Daoy (cell line): ENCODE data around the gene ARHGAP42. TPM values are rescaled to one million over a fixed set of nuclear protein-coding genes. Genes with fewer than 3 reads are reported as not detected.
"Not testable (repeated sequence)": the region's sequence is repeated elsewhere in the genome, so short reads cannot be mapped to it uniquely, and the experiment has no call there.

Experiments used
- DNase-seq: peaks from one replicate; pipeline ENCODE4 v3.0.0-alpha.2; 2015; ENCODE audit warnings: low read depth
- total RNA-seq: library from RNA; depleted of rRNA; stranded (reverse); fragments of >200 nt; shearing (Covaris generic); gene quantifications from 2 replicates; pipeline ENCODE4 v1.2.3, GENCODE V29; 2014

ARHGAP42 gene
- total RNA-seq, 1 experiment from 2014 or later = 6.7 TPM

DNA sequence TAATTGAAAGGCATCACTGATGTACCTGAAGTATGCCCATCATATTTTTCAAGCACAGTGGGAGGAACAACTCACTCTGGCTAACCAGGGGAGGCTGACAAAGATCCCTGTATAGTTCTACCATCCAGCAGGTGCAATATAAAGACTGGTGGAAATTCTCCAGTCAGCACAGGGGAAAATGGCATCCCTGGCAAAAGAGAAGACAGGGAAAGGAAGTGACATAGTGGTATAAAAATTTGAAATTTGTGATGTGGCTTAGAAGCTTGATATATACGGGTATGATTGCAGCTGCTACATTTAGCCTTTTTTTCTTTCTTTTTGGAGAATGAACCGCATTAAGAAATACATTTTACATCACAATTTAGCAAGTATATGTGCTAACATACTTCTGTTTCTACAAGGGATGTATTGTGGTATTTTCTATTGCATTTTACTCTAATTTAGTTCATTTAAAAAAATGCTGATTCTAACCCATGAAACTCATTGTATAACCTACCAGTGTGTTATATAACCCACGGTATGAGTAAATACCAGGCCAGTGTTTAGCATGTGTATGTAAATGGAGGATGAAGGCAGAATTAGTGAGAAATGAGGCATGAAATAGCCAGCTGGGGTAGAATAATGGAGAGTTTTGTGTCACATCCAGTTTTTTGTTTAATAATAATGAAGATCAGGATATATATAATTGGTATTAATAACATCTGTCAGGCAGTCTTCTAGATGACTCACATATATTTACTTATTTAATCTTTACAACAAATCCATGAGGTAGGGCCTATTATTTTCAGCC is 186.1 kb downstream of the ARHGAP42 start:
- no peak for DNase-seq

DNA sequence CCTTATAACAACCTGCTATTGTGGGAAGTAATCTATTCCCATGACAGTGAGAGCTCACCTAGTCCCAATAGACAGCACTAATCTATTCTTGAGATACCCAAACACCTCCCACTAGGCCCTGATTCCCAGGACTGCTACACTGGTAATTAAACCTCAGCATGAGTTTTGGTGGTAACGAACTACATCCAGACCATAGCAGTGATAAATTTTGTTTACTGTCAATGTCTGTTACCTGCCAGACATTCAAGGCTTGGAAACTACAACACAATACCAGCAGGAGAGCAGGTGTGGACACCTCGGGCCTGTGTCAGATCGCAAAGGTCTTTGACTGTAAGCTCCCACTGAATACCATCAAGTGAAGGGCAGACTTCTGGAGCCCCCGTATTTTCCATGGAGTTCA is 187.1 kb downstream of the ARHGAP42 start:
- no peak for DNase-seq

GRCh38 chr11:100875521-100875869 is 188.4 kb downstream of the ARHGAP42 start:
- no peak for DNase-seq

DNA sequence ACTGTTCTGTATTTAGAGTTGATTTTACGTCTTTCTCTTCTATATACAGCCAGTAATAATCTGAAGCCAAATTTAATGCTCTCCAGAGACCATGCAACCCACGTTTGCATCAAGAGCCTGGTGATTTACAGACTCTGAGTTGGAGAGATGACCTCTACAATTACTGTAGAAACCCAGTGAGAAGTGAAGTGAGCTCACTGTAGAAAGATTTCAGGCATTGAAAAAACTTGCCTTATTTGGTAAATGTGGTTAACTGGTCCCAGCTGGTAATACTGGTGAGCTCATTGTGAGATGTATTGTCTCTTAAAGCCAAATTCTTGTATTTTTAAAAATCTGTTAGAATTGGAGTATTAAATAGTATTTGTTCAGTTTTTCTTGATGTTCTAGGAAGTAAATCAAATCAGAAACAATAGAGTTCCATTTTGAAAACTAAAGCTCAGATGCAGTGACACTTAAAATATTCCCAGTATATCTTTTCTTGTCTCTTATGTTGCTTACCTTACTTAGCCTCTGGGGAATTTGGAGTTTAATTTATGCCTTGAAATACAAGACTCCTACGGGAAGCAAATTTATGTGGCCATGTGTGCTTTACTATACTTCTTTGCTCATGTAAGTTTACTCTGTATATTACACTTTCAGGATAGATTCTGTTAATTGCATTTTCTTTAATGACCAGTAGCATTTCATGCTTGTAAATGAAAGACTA is 189.9 kb downstream of the ARHGAP42 start:
- DNase-seq = peak; percentile 82

DNA sequence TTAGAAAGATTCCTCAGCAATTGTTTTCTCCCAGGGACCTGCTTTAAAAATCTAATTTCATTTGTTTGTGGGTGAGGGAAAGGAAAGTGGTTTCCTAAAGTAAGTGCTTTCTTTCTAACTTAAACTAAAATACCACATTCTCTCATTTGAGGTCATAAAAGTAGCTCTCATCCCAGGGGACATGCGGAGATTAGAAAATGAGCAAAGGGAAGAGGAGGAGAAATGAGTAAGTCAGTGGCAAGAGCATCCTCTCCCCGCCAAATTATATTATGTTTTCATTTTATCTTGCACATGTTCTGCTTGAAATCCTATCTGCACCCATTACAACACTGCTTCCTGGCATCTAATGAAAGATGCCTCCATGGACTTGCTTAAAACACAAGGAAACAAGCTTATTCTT is 191.4 kb downstream of the ARHGAP42 start:
- peak; percentile 51 for DNase-seq

DNA sequence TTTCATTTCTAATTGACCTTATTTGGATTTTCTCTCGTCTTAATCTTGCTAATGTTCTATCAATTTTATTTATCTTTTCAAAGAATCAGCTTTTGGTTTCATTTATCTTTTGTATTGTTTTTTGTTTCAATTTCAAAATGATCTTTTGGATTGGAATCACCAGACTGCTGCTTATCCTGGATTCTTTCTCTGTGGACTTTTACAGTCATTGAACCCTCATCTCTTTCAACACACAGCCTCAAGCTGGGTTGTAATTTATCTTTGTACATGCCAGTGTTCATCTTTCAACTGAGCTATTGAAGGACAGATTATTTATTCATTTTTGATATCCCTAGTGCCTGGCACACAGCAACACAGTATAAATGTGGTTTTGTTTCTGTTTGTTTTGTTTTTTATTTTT is 195.9 kb downstream of the ARHGAP42 start:
- no peak for DNase-seq

GRCh38 chr11:100883830-100884229 is 196.7 kb downstream of the ARHGAP42 start:
- no peak for DNase-seq

- DNase-seq = no peak
Observed at GRCh38 chr11:100887659-100888058, 200.6 kb downstream of the ARHGAP42 start.

DNA sequence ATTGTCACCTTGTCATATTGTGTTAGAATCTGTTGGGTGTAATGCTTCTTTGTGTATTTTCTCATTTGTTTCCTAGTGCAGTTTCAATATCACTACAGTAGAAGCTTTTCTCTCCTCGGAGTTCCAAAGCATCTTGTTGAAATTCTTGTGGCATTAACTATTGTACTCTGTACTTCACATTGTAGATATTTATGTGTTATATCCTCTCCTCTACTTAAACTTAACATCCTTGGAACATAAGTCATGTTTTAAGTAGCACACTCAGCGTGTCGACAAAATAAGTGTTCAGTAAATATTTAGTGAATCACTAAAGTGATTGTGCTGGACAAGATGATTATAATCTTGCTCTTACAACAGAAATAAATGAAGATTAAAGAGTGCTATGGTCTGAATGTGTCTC is 201.7 kb downstream of the ARHGAP42 start:
- DNase-seq = no peak

- DNase-seq = no peak
Observed at GRCh38 chr11:100889758-100890157, 202.7 kb downstream of the ARHGAP42 start.

DNA sequence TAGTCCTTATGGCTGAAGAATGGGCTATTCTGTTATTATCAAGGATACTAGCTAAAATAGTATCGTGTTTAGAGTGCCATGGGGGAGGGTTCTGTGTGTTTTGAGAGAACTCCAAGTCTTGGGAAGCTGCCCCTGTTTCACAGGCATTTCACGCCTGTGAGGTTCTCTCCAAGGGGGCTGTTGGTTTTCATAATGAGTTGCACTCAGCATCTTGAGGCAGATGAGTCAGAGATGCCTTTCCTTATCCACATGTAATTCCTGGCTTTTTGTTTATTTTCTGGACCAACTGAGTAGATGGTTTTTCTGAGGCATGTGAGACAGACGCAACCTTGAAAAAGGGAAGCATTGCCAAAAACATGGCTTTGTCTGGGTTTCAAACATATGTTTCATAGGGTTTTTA is 203.7 kb downstream of the ARHGAP42 start:
- peak; percentile 87 for DNase-seq

DNA sequence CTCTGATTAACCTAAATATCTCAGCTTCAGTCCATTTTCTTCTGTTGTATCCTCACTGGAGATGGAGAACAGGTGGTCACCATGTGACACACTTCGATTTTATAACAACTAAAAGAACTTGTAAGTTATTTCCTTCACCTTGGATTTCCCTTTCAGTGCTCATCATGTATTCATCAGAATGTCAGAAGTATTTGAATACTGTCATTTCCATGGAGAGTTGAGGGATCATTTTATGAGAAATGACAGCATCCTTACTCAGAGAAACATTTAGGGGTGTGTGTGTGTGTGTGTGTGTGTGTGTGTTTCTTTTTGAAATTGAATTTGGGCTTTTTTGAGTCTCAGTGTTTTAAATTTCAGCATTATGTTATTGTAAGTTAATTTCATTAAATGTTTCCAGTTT is 205.8 kb downstream of the ARHGAP42 start:
- no peak for DNase-seq

- no peak for DNase-seq
Observed at GRCh38 chr11:100895449-100895848, 208.4 kb downstream of the ARHGAP42 start.

GRCh38 chr11:100895976-100896375 is 208.9 kb downstream of the ARHGAP42 start:
- DNase-seq = not testable (repeated sequence)

GRCh38 chr11:100901471-100901870 is 214.4 kb downstream of the ARHGAP42 start:
- not testable (repeated sequence) for DNase-seq

DNA sequence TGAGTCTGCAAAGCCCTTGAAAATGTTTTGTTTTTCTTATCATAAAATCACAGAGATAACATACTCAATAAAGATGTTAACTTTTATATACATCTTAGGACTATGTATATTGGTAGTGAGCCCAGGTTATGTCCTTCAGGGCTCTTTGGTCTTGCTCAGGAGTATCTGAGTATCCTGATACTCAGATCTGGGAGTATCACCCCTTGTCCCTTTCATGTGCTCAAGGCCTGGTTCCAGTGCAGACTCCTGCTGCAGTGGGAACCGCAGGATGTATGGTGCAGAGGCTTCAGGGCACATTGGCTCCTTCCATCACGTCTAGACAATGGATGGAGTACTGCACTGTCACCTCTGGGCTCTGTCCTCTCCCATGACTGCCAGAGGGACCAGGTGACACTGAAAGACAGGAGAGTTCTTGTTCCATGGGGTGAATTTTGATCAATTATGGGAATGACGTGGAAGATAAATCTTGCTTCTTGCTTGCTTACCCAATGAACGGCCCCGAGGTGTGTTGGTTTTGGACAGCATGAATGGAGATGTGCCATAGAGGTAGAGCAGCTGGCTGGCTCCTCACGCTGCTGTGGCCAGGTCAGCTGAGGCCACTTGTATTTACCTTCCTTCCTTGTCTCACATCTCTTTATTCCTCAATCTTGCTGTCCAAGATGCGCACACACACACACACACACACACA is 215.5 kb downstream of the ARHGAP42 start:
- no peak for DNase-seq

- DNase-seq = no peak
Observed at GRCh38 chr11:100903284-100903683, 216.2 kb downstream of the ARHGAP42 start.

- DNase-seq = no peak
Observed at GRCh38 chr11:100905684-100906083, 218.6 kb downstream of the ARHGAP42 start.

GRCh38 chr11:100908746-100909145 is 221.7 kb downstream of the ARHGAP42 start:
- peak; percentile 35 for DNase-seq

DNA sequence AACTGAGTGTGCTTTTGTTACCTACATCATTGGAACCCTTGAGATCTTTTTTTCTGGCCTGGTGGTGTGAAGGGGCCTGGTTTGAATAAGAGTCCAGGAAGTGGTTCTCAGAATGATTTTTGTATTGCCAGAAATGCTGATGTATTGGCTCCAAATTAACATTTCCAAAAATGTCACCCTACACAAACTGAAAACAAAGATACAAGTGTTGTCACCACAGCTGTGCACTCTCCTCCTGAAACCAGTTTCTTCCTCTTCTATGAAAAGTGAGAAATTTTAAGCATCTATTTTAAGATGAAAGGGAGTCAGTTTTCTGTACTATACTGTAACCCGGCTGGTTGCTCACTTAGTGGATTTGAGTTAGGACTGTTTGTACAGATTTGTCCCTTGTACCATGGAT is 223.7 kb downstream of the ARHGAP42 start:
- DNase-seq = no peak

GRCh38 chr11:100914415-100915110 is 227.5 kb downstream of the ARHGAP42 start:
- no peak for DNase-seq
